NT2/D1 (cell line): ENCODE data around the gene DSCAM.

ENCODE experiments used
- YY1 ChIP-seq: IDR thresholded peaks from 2 replicates; pipeline ENCODE4 v1.6.1; 2011; ENCODE audit not compliant: insufficient read length, insufficient read depth
- ZNF274 ChIP-seq: IDR thresholded peaks from 2 replicates; pipeline ENCODE4 v1.6.1; 2011; ENCODE audit warnings: mild to moderate bottlenecking, low read depth, low read length

GRCh38 chr21:40652436-40652835 is 194.5 kb downstream of the DSCAM start:
- TF ChIP-seq ZNF274 (no peak), YY1 (no peak)
